HEK293 (cell line): ENCODE measurements around the gene RACGAP1.

Source experiments
- CTCF ChIP-seq: fragments of 450-650 bp; formaldehyde crosslinking; IDR thresholded peaks from 2 replicates; pipeline ENCODE4 v1.5.1; 2016; ENCODE audit warnings: missing biosample characterization, missing genetic modification characterization
- PATZ1 ChIP-seq: fragments of 450-650 bp; formaldehyde crosslinking; IDR thresholded peaks from 2 replicates; pipeline ENCODE4 v1.5.1; 2016; ENCODE audit warnings: missing biosample characterization, missing genetic modification characterization

- TF ChIP-seq PATZ1 (tag by site-specific recombination): no peak
- TF ChIP-seq CTCF: no peak
Observed at GRCh38 chr12:50056639-50056976, 31.3 kb upstream of the RACGAP1 start.
